NCI-H1436 treated with DMSO at 0.1 percent for 48 hours (cell line): ENCODE measurements around the gene SRSF9.
"Not testable (repeated sequence)": the region's sequence is repeated elsewhere in the genome, so short reads cannot be mapped to it uniquely, and the experiment has no call there.

Experiments used
- DNase-seq: peaks from one replicate; lab custom pipeline; 2025; lab: John Stamatoyannopoulos, UW

The SRSF9 gene

GRCh38 chr12:120447992-120448391 lies 21.6 kb downstream of the SRSF9 start:
- no peak for DNase-seq

DNA sequence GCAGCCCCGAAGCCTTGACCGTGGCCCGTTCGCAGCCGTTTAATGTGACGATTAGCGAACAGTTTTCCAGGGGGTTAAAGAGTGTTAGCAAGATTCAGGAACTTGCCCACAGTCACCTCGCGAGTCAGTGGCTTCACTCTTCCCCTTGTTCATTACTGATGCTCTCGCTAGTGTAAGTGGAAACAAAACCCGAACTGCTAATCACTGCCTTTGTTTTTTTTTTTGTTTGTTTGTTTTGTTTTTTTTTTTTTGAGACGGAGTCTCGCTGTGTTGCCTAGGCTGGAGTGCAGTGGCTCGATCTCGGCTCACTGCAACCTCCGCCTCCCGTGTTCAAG lies 22.7 kb downstream of the SRSF9 start:
- not testable (repeated sequence) for DNase-seq

DNA sequence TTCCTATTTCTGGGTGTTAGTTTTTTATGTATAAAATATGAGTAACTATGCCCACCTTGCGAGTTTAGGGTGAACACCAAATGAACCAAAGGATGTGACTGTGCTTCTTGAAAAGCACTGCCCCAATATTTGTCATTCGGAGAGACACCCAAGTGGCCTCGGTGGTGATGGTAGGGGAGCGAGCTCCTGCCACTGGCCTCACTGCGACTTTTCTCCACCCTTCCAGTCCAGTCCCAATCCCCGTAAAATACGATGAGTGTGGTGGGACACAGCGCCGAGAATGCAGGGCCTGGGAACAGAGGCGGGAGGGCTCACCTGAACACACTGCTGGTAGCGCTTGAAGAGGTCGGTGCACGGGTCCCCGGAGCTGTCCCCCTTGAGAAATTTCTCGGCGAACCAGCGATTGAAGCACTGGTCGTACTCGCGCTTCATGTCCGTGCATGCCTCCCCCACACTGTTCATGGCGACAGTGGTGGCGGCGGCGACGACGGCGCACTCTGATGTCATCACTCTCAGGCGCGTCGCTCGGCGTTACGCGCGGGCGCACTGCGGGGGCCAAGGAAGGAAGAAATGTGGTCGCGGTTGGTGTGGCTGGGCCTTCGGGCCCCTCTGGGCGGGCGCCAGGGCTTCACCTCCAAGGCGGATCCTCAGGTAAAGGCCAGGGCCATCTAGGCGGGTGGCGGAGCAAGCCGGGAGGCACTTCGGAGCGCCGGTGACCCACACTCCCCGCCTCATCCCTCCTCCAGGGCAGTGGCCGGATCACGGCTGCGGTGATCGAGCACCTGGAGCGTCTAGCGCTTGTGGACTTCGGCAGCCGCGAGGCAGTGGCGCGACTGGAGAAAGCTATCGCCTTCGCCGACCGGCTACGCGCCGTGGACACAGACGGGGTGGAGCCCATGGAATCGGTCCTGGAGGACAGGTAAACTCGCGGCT lies 23.4 kb downstream of the SRSF9 start, which contains the start of the genes GATC and TRIAP1:
GATC (plus strand) TSS at position 534 of the 933 bp plus-strand sequence; CDS start at position 571, 37 bp downstream.
TRIAP1 (minus strand) TSS at position 474 of the 933 bp plus-strand sequence; CDS start at position 462, 12 bp downstream.
- DNase-seq, result peak; percentile 32

DNA sequence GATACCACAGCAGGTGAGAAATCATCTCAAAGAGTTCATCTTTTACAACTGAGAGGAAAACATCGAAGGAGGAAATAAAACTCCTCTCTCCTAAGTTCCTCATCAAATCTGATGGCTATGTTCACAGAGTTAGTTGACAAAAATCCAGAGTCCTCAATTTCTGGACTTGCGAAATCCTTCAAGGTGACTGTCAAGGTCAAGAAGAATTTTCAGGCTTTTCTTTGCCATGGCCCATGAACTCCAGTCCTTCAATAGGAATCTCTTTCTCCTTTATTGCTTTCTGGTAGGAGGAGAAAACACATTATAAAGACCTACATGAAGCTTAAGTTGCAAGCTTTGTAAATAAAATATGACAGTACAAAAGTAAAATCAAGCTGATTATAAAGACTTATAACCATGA lies 24.9 kb downstream of the SRSF9 start:
- no peak for DNase-seq

DNA sequence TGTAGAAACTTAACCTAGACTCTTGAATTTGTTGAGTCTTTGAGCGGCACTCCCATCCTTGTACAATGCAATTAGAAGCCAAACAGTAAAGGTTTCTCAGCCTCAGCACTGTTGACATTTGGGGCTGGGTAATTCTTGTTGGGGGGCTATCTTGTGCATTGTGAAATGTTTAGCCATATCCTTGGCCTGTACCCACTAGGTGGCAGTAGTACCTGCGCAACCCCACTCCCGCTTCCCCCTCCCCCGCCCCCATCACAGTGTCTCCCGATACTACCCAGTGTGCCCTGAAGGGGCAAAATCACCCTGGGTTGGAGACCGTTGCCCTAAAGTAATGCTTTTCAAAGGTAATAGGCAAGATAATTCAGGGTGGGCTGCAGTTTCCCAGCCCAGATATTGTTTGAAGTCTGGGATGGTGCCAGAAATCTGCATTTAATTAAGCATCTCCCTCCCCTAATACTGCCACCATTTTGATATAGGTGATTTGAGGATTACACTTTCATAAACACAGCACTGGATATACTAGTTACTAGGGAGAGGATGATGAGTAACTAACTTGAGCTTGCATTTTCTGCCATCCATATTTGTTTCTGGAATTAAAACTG lies 29.8 kb downstream of the SRSF9 start:
- no peak for DNase-seq

- DNase-seq, result no peak
These were observed 30.9 kb downstream of the SRSF9 start for GRCh38 chr12:120438495-120439198.

- DNase-seq, result peak; percentile 98
These were observed 31.6 kb downstream of the SRSF9 start, which contains the start of gene COX6A1 for GRCh38 chr12:120437735-120438494. Gene COX6A1 (plus strand): TSS chr12:120438113. CDS start chr12:120438127, 14 bp downstream.

DNA sequence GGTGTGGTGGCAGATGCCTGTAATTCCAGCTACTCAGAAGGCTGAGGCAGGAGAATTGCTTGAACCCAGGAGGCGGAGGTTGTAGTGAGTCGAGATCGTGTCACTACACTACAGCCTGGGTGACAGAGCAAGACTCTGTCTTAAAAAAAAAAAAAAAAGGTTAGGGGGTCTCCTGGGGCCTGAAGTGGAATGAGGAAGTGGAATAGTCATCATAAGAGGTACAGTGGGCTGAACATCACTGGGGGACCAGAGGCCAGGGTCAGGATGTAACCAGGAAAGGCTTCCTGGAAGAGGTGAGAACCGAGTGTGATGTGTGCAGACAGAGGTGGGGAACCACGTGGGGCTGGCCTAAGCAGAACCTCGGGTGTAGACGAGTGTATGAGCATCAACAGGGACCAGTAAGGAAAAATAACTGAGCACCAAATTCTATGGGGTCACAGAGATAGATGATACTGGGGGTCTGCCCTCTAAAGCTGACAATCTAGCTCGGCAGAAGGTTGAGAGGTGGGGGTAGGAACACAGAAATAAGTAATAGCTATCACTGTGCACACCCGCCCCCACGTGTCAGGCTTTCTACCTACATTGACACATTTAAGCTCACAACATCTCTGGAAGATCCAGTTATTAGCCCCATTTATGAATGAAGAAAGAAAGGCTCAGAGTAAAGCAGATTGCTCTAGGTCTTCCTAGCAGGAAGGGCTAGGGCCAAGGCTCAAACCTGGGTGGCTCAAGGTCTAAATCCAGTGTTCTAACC lies 36.6 kb downstream of the SRSF9 start:
- DNase-seq, result no peak

- no peak for DNase-seq
These were observed 40.2 kb downstream of the SRSF9 start for GRCh38 chr12:120429368-120429767.

GRCh38 chr12:120428597-120429229 lies 40.8 kb downstream of the SRSF9 start:
- no peak for DNase-seq

DNA sequence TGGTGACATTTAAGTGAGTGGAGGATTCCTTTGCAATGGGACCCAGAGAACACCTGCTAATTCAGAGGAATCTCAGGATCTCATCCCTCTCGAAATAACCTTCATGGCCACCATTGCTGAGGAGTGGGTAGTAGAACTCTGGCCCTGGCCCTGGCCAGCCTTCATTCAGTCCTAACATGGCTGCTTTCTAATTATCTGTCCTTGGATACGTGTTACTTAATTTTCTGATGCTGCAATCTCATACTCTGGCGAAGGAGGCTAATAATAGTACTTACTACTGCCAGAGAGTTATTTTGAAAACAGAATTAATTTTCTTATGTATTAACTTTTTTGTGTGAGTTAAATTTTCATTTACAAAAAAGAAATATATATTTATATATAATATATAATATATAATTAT lies 43.8 kb downstream of the SRSF9 start:
- no peak for DNase-seq

- no peak for DNase-seq
These were observed 46.6 kb downstream of the SRSF9 start for GRCh38 chr12:120422892-120423456.

DNA sequence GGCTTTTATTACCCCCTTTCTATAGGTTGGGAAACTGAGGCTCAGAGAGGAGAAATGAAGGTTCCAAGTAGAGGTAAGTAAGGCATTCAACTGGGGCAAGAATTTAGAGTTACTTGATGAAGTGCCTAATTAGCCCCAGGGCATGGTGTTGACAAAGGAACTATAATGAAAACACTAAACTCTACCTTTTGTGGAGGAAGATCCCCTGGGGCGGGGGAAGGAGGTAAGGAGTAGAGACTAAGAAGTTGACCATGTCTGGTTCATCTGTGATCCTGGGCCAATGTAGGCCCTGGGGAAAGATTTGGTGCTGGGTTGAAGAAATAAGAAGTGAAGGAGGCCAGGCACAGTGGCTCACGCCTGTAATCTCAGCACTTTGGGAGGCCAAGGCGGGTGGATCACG lies 47.8 kb downstream of the SRSF9 start:
- no peak for DNase-seq

GRCh38 chr12:120417917-120418580 lies 51.5 kb downstream of the SRSF9 start:
- no peak for DNase-seq

- DNase-seq, result no peak
These were observed 52.9 kb downstream of the SRSF9 start for GRCh38 chr12:120416490-120417216.

DNA sequence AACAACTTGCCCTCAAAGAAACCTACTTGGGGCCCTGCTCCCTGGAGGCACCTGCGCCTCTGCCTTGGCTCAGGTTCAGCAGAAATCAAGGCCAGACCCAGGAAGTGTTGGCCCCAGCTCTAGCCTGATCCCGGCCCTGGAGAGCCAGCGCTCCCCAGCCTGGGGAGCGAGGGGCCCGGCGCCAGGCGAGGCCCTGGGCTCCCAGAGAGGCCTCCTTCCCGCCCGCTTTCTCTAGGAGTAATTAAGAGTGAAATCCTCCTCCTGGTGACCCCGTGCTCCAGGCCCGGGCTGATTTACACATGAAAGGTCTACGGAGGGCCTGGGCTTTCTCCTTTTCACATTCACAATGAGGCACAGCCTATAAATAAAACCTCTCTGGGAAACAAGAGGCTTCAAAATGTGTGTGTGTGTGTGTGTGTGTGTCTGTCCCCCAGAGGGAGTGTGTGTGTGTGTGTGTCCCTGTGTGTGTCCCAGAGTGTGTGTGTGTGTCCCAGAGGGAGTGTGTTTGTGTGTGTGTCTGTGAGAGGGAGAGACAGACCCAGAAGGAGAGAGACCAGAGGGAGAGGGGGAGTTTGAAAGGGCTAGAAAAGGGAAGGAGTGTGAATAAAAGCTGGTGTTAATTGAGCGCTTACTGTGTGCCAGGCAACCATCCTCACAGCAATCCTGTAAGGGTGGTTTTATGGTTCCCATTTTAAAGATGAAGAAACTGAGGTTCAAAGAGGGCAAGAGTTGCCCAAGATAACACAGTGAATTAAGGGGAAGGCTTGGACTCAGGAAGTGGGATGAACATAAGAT lies 55.5 kb downstream of the SRSF9 start:
- no peak for DNase-seq

DNA sequence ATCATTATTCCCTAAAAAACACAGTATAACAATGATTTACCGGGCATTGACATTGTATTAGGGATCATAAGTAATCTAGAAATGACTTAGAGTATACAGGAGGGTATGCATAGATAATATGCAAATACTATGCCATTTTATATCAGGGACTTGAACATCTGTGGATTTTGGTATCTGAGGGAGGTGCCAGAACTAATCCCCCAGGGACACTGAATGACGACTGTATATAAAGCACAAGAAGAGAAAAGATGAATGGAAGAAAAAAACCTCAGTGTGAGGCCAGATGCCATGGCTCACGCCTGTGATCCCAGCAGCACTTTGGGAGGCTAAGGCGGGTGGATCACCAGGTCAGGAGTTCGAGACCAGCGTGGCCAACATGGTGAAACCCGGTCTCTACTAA lies 57.1 kb downstream of the SRSF9 start:
- no peak for DNase-seq
